Suppressor macrophage treated with lipopolysaccharide for 4 hours (primary cell): ENCODE data around the gene PLA2G7.

Experiments
- DNase-seq: peaks from one replicate; pipeline ENCODE4 v3.0.0-alpha.2; 2020

The PLA2G7 gene

GRCh38 chr6:46687619-46688097 lies 47.5 kb downstream of the PLA2G7 start, which contains the start of gene TDRD6:
TDRD6 (plus strand) TSS chr6:46687885; CDS start chr6:46688129, 244 bp downstream.
- DNase-seq: no peak

- DNase-seq: no peak
Measured at GRCh38 chr6:46684771-46685170, 50.4 kb downstream of the PLA2G7 start.

GRCh38 chr6:46677314-46677654 lies 57.9 kb downstream of the PLA2G7 start:
- no peak for DNase-seq

- no peak for DNase-seq
Measured at GRCh38 chr6:46676604-46677313, 58.4 kb downstream of the PLA2G7 start.

GRCh38 chr6:46674410-46674809 lies 60.8 kb downstream of the PLA2G7 start:
- no peak for DNase-seq

- no peak for DNase-seq
Measured at GRCh38 chr6:46667377-46667776, 67.8 kb downstream of the PLA2G7 start.

- no peak for DNase-seq
Measured at GRCh38 chr6:46661483-46661882, 73.7 kb downstream of the PLA2G7 start.

- no peak for DNase-seq
Measured at GRCh38 chr6:46657642-46658041, 77.5 kb downstream of the PLA2G7 start.

- peak; percentile 3 for DNase-seq
Measured at GRCh38 chr6:46655803-46656202, 79.4 kb downstream of the PLA2G7 start.
